ENCODE data around the gene TRMO.

DNA sequence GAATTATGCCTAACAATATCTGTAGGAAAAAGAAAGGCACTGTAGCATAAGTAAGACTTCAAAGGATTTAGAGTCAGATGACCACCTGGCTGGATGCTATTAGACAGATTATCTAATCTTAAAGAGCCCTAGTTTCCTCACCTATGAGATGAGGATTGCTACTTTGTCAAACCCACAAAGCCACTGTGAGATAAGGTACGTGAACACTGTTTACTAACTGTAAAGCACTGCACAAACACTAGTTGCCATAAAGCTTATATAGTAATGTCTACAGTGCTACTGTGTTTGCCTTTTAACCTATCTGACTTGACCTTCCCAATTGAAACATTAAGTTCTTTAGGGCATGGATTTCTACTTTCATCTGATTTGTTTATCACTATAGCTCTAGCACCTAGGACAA lies 10.3 kb downstream of the TRMO start:
- TF ChIP-seq EZH2 (optimal IDR thresholded peaks at IDR 0.05; ENCODE audit: low read depth, low read length) = no peak
- TF ChIP-seq, protein P1, sequence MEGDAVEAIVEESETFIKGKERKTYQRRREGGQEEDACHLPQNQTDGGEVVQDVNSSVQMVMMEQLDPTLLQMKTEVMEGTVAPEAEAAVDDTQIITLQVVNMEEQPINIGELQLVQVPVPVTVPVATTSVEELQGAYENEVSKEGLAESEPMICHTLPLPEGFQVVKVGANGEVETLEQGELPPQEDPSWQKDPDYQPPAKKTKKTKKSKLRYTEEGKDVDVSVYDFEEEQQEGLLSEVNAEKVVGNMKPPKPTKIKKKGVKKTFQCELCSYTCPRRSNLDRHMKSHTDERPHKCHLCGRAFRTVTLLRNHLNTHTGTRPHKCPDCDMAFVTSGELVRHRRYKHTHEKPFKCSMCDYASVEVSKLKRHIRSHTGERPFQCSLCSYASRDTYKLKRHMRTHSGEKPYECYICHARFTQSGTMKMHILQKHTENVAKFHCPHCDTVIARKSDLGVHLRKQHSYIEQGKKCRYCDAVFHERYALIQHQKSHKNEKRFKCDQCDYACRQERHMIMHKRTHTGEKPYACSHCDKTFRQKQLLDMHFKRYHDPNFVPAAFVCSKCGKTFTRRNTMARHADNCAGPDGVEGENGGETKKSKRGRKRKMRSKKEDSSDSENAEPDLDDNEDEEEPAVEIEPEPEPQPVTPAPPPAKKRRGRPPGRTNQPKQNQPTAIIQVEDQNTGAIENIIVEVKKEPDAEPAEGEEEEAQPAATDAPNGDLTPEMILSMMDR (IDR thresholded peaks at IDR 0.05; ENCODE audit: low read length) = no peak

Measured in MM.1S (cell line).